DOHH2 (cell line): Measurements from ENCODE around the gene NET1.

ENCODE experiments used
- H3F3A ChIP-seq: fragments of 200-600 bp; sonication (generic), shearing (Covaris generic); 2 replicates; pipeline ENCODE4 v1.6.0; 2016; ENCODE audit warnings: antibody characterized with exemption, mild to moderate bottlenecking; ENCODE audit not compliant: control insufficient read depth, insufficient read depth
- H3K27ac ChIP-seq: fragments of 200-600 bp; sonication (generic); 2 replicates; pipeline ENCODE4 v1.5.1; 2014; ENCODE audit warnings: low read depth, mild to moderate bottlenecking, low read length, moderate library complexity
- H3K27me3 ChIP-seq: fragments of 200-600 bp; sonication (generic); 2 replicates; pipeline ENCODE4 v1.6.1; 2014; ENCODE audit warnings: mild to moderate bottlenecking, low read length, mixed read lengths; ENCODE audit not compliant: control insufficient read depth
- H3K36me3 ChIP-seq: fragments of 200-600 bp; sonication (generic); 2 replicates; pipeline ENCODE4 v1.6.1; 2014; ENCODE audit warnings: mild to moderate bottlenecking, low read length, moderate library complexity, mixed read lengths; ENCODE audit not compliant: control insufficient read depth
- H3K4me1 ChIP-seq: fragments of 200-600 bp; sonication (generic); 2 replicates; pipeline ENCODE4 v1.6.1; 2014; ENCODE audit warnings: mild to moderate bottlenecking, low read length, mixed read lengths; ENCODE audit not compliant: control insufficient read depth
- H3K4me2 ChIP-seq: fragments of 200-600 bp; sonication (generic); 2 replicates; pipeline ENCODE4 v1.6.0; 2014; ENCODE audit warnings: mild to moderate bottlenecking, low read length, moderate library complexity
- H3K4me3 ChIP-seq: fragments of 200-600 bp; sonication (generic); 2 replicates; pipeline ENCODE4 v1.5.1; 2014; ENCODE audit warnings: mild to moderate bottlenecking, low read length, mixed read lengths
- H3K79me2 ChIP-seq: fragments of 200-600 bp; sonication (generic); 2 replicates; pipeline ENCODE4 v1.6.1; 2014; ENCODE audit warnings: mild to moderate bottlenecking, low read length, mixed read lengths; ENCODE audit not compliant: control insufficient read depth
- H3K9me2 ChIP-seq: fragments of 200-600 bp; sonication (generic); replicated peaks from 2 replicates; pipeline ENCODE4 v1.6.1; 2014; ENCODE audit warnings: mild to moderate bottlenecking, low read length, mixed read lengths; ENCODE audit not compliant: control insufficient read depth
- H3K9me3 ChIP-seq: fragments of 200-600 bp; sonication (generic); 2 replicates; pipeline ENCODE4 v1.6.1; 2014; ENCODE audit warnings: antibody characterized with exemption, low read length, mixed read lengths; ENCODE audit not compliant: control insufficient read depth, insufficient read depth
- H4K20me1 ChIP-seq: fragments of 200-600 bp; sonication (generic); 2 replicates; pipeline ENCODE4 v1.6.0; 2014; ENCODE audit warnings: low read depth, mild to moderate bottlenecking, antibody characterized with exemption, low read length, moderate library complexity; ENCODE audit not compliant: control insufficient read depth, insufficient read depth
- CTCF ChIP-seq: fragments of 200-600 bp; sonication (generic); IDR thresholded peaks from one replicate; pipeline ENCODE4 v1.5.1; 2014; ENCODE audit warnings: antibody characterized with exemption, mild to moderate bottlenecking, low read depth, low read length; ENCODE audit not compliant: poor library complexity, severe bottlenecking
- EZH2phosphoT487 ChIP-seq: fragments of 200-600 bp; sonication (generic); IDR thresholded peaks from 2 replicates; pipeline ENCODE4 v1.6.1; 2017; ENCODE audit warnings: borderline replicate concordance, mild to moderate bottlenecking, antibody characterized with exemption, low read length, moderate library complexity, mixed read lengths

The NET1 gene

DNA sequence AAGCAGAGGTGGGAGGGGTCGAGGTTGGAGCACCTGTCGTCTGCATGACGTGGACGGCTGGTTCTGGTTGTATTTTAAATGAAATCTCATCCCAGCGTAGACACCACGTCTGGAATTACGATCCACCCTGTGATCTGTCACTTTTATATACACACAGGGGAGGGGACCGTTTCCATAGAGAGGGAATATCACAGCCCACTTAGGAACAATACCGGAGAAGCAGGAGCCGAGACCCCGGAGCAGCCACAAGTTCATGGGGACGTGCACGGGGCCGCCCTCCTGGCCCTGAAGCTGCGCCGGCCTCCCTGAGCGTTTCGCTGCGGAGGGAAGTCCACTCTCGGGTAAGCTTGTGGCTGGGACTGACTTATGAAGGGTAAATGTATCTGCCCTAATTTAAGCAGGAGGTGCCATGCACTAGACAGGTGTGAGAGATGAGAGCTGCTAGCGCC is 47.4 kb upstream of the NET1 start, which contains the start of gene UCN3:
UCN3 (plus strand) TSS at position 77 of the 449 bp plus-strand sequence. CDS start 8,755 bp downstream, outside the sequence.
- Histone ChIP-seq H3F3A (no peaks in the 10 kb centered on the region), H3K36me3 (no peaks in the 10 kb centered on the region), H3K4me1 (no peaks in the 10 kb centered on the region), H3K4me2 (no peak within 1 kb of the TSS), H3K9me3 (no peaks in the 10 kb centered on the region), H3K79me2 (no peaks in the 10 kb centered on the region), H3K4me3 (no peak within 1 kb of the TSS), H4K20me1 (no peaks in the 10 kb centered on the region), H3K27ac (no peak within 1 kb of the TSS), H3K27me3 (0 out of 2 replicates have a peak, but pooled peaks cover 5% of the 10 kb centered on the region), H3K9me2 (no peaks in the 10 kb centered on the region)
- TF ChIP-seq EZH2phosphoT487 (no peak), CTCF (no peak)

DNA sequence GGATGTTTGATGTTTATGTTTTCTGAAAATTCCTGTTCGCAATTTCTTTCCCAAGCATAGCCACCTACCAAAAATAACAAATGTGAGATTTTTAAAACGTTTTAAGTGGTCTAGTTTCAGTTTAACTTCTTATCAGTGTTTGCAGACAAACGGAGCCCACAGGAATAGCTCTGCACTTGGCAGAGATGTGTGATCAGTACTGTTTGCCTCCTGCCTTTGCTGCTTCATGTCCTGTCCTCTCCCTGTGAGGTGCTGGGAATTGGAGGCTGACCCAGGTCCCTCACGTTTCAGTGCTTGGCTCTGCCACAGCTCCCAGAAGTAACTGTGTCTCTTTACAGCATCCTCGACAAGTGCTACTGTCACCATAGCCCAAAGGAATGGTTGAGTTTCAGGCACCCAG is 46.4 kb upstream of the NET1 start:
- no peak overlapping the region for H3K4me2 ChIP-seq
- no peaks in the 10 kb centered on the region for H3K9me2 ChIP-seq
- H3K4me3 ChIP-seq: no peak overlapping the region
- no peaks in the 10 kb centered on the region for H3K4me1 ChIP-seq
- H3K27me3 ChIP-seq: 0 out of 2 replicates have a peak, but pooled peaks cover 5% of the 10 kb centered on the region
- H4K20me1 ChIP-seq: no peaks in the 10 kb centered on the region
- no peak for TF ChIP-seq CTCF
- no peak for TF ChIP-seq EZH2phosphoT487
- H3K79me2 ChIP-seq: no peaks in the 10 kb centered on the region
- peaks cover 8% of the 10 kb centered on the region for H3F3A ChIP-seq
- no peak overlapping the region for H3K27ac ChIP-seq
- H3K36me3 ChIP-seq: no peaks in the 10 kb centered on the region
- H3K9me3 ChIP-seq: peaks cover 4% of the 10 kb centered on the region

DNA sequence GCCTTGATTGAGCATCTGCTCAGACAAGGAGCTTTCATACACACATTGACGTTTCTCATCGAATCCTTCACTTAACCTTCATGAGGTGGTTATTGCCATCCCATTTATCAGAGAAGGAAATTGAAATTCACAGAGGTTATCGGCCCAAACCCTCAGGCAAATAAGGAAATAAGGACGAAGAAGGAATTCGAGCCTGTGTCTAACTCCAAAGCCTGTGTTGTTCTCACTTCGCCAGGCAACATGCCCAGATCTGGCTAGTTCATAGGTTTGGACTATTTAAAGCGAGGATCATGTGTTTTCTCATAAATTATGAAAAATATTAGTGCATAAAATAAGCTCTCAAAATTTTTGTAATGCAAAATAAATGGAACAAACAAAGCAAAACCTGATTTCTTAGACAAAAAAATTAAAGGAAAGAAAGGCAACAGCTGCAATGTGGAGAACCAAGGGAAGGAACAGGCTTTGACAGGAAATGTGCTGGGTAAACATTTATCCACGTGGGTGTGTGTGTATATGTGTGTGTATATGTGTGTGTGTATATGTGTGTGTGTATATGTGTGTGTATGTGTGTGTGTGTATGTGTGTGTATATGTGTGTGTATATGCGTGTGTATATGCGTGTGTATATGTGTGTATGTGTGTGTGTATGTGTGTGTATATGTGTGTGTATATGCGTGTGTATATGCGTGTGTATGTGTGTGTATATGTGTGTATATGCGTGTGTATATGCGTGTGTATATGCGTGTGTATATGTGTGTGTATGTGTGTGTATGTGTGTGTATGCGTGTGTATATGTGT is 42.8 kb upstream of the NET1 start:
- Histone ChIP-seq H3F3A (peaks cover 12% of the 10 kb centered on the region), H3K27ac (no peak overlapping the region), H4K20me1 (no peaks in the 10 kb centered on the region), H3K36me3 (no peaks in the 10 kb centered on the region), H3K9me3 (peaks cover 18% of the 10 kb centered on the region), H3K4me1 (no peaks in the 10 kb centered on the region), H3K4me3 (no peak overlapping the region), H3K79me2 (no peaks in the 10 kb centered on the region), H3K9me2 (no peaks in the 10 kb centered on the region), H3K4me2 (no peak overlapping the region), H3K27me3 (0 out of 2 replicates have a peak, but pooled peaks cover 5% of the 10 kb centered on the region)
- TF ChIP-seq EZH2phosphoT487 (no peak), CTCF (no peak)
